K562 (cell line): ENCODE data around the gene STXBP6. TPM values are rescaled to one million over a fixed set of nuclear protein-coding genes. Genes with fewer than 3 reads are reported as not detected.

ENCODE experiments used
- ATAC-seq: fragments of 200-7000 bp; cut with Tn5 transposase; 3 replicates; pipeline ENCODE4 v1.9.1; 2020; ENCODE audit warnings: moderate library complexity
- BruUV-seq: library from RNA; stranded (reverse); fragments of 400-500 nt; replicated peaks from 2 replicates; lab custom pipeline; 2021; lab: Mats Ljungman, UMichigan
- CTCF ChIA-PET: fragments of 300-600 bp; formaldehyde crosslinking; extraction: SDS; loops from one replicate; lab custom pipeline; 2021; ENCODE audit warnings: low intra/inter-chr PET ratio; lab: Yijun Ruan, JAX
- POLR2A ChIA-PET: fragments of 300-600, 350-650 bp; sonication (Branson Sonifier 250); formaldehyde crosslinking; extraction: SDS; loops from one replicate; lab custom pipeline; 2021; ENCODE audit warnings: antibody characterized with exemption, inconsistent platforms; lab: Yijun Ruan, JAX
- DNase-seq, 4 experiments: peaks; one replicate each; pipeline versions ENCODE4 v3.0.0 to v3.0.0-alpha.2; 2011 to 2018; ENCODE audit warnings: low spot score in 3 of 4, mixed read lengths in 3 of 4; ENCODE audit errors: extremely low read depth in 1 of 4
- FAIRE-seq: peaks from 2 replicates; lab custom pipeline; 2011; peaks lifted over from hg19 to GRCh38; lab: Jason Lieb, UNC
- H2AFZ ChIP-seq: 2 replicates; pipeline ENCODE4 v1.6.0; 2011; ENCODE audit warnings: low read depth, low read length, control low read depth, inconsistent platforms
- H3K27ac ChIP-seq: fragments of 200-600 bp; 3 replicates; pipeline ENCODE4 v1.8.0; 2011; ENCODE audit warnings: low read depth, mild to moderate bottlenecking, control low read depth, inconsistent platforms, low read length, moderate library complexity, mixed read lengths; ENCODE audit errors: extremely low read depth
- H3K27me3 ChIP-seq, 2 experiments: fragments of 300-600 bp in 1 of 2; 2 replicates in 1 of 2; 3 replicates in 1 of 2; pipeline versions ENCODE4 v1.6.0 to v1.8.0; 2011; ENCODE audit warnings: inconsistent platforms in 2 of 2, low read length in 2 of 2, mild to moderate bottlenecking in 1 of 2, mixed read lengths in 1 of 2, moderate library complexity in 1 of 2; ENCODE audit not compliant: control insufficient read depth in 2 of 2, insufficient read depth in 2 of 2
- H3K36me3 ChIP-seq: fragments of 300-600 bp; 3 replicates; pipeline ENCODE4 v1.8.0; 2011; ENCODE audit warnings: mild to moderate bottlenecking, low read length, inconsistent platforms; ENCODE audit not compliant: control insufficient read depth, insufficient read depth
- H3K4me1 ChIP-seq, 2 experiments: fragments of 200-600 bp in 1 of 2; replicated peaks in 1 of 2; 2 replicates in 1 of 2; 3 replicates in 1 of 2; pipeline versions ENCODE4 v1.5.1 to v1.8.0; 2011; ENCODE audit warnings: inconsistent platforms in 2 of 2, low read length in 2 of 2, mild to moderate bottlenecking in 1 of 2, mixed read lengths in 1 of 2, moderate library complexity in 1 of 2; ENCODE audit not compliant: control insufficient read depth in 2 of 2, insufficient read depth in 2 of 2
- H3K4me2 ChIP-seq: 2 replicates; pipeline ENCODE4 v1.6.1; 2011; ENCODE audit warnings: low read length, control low read depth, inconsistent platforms, mixed read lengths; ENCODE audit not compliant: insufficient read depth
- H3K4me3 ChIP-seq: fragments of 200-600 bp; sonication (generic), shearing (Covaris generic); 2 replicates; pipeline ENCODE4 v1.5.1; 2016; ENCODE audit warnings: control low read depth, inconsistent platforms
- H3K79me2 ChIP-seq: fragments of 200-600 bp; 3 replicates; pipeline ENCODE4 v1.8.0; 2011; ENCODE audit warnings: low read length, inconsistent platforms; ENCODE audit not compliant: control insufficient read depth, insufficient read depth
- H3K9ac ChIP-seq, 2 experiments: 2 replicates each; pipeline versions ENCODE4 v1.6.0 to v1.6.1; 2011; ENCODE audit warnings: low read depth in 2 of 2, low read length in 2 of 2, control low read depth in 1 of 2, inconsistent platforms in 1 of 2, mild to moderate bottlenecking in 1 of 2, mixed read lengths in 1 of 2; ENCODE audit not compliant: insufficient read depth in 1 of 2
- H3K9me1 ChIP-seq: one replicate; pipeline ENCODE4 v1.6.0; 2011; ENCODE audit warnings: inconsistent platforms, mild to moderate bottlenecking, low read length, moderate library complexity; ENCODE audit not compliant: control insufficient read depth, insufficient read depth
- H3K9me3 ChIP-seq: replicated peaks from 2 replicates; pipeline ENCODE4 v1.5.1; 2011; ENCODE audit warnings: low read depth, low read length, inconsistent platforms; ENCODE audit not compliant: control insufficient read depth, insufficient read depth
- H4K20me1 ChIP-seq: replicated peaks from 2 replicates; pipeline ENCODE4 v1.6.1; 2011; ENCODE audit warnings: low read length, inconsistent platforms, mixed read lengths; ENCODE audit not compliant: control insufficient read depth, insufficient read depth
- CLOCK ChIP-seq: fragments of 250-450 bp; sonication (Bioruptor Pico); IDR thresholded peaks from 2 replicates; pipeline ENCODE4 v1.4.0; 2020; ENCODE audit warnings: mild to moderate bottlenecking, moderate library complexity, borderline replicate concordance
- DACH1 ChIP-seq: fragments of 450-650 bp; IDR thresholded peaks from 2 replicates; pipeline ENCODE4 v1.6.1; 2018; ENCODE audit not compliant: partially characterized antibody
- MCM3 ChIP-seq: fragments of 450-650 bp; IDR thresholded peaks from 2 replicates; pipeline ENCODE4 v1.6.1; 2016
- RBM15 ChIP-seq: fragments of 200-400 bp; formaldehyde crosslinking; IDR thresholded peaks from 2 replicates; pipeline ENCODE4 v1.6.1; 2018; ENCODE audit warnings: mild to moderate bottlenecking, low read length, moderate library complexity; ENCODE audit not compliant: insufficient read depth
- SMARCB1 ChIP-seq: IDR thresholded peaks from 2 replicates; pipeline ENCODE4 v1.6.1; 2011; ENCODE audit warnings: improper control_type of control experiment, low read depth; ENCODE audit not compliant: insufficient read length
- THRB ChIP-seq: fragments of 450-650 bp; formaldehyde crosslinking; conservative IDR thresholded peaks from 2 replicates; pipeline ENCODE4 v1.4.0; 2022; ENCODE audit warnings: mild to moderate bottlenecking, missing genetic modification characterization
- ZC3H4 ChIP-seq: sonication (generic); formaldehyde crosslinking; IDR thresholded peaks from 2 replicates; pipeline ENCODE4 v1.9.0; 2021; ENCODE audit warnings: missing genetic modification reagents, borderline replicate concordance
- ZEB2 ChIP-seq: fragments of 450-650 bp; IDR thresholded peaks from 2 replicates; pipeline ENCODE4 v1.6.1; 2016
- ZNF311 ChIP-seq: fragments of 250-450 bp; sonication (Bioruptor Pico); IDR thresholded peaks from 2 replicates; pipeline ENCODE4 v1.4.0; 2020; ENCODE audit warnings: mild to moderate bottlenecking, moderate library complexity
- ZNF639 ChIP-seq, 2 experiments: fragments of 200-800 bp in 1 of 2; sonication (Bioruptor generic) in 1 of 2; sonication (generic) in 1 of 2; formaldehyde crosslinking in 1 of 2; IDR thresholded peaks in 1 of 2; conservative IDR thresholded peaks in 1 of 2; 2 replicates each; pipeline versions ENCODE4 v1.5.0 to v1.6.1; 2016 to 2020; ENCODE audit warnings: missing compliant biosample characterization in 1 of 2, missing genetic modification characterization in 1 of 2, missing genetic modification reagents in 1 of 2
- WGBS: fragments of 100-300 bp; shearing (Covaris generic); methylation state at CpG from one replicate; pipeline ENCODE4 v1.1.6; 2016; ENCODE audit warnings: low coverage, mixed read lengths; ENCODE audit not compliant: insufficient coverage; ENCODE audit errors: missing lambda C conversion rate; 5-methylcytosine and 5-hydroxymethylcytosine counted together
- in situ Hi-C: fragments of 300-500 bp; cut with MboI; formaldehyde crosslinking; loops from 4 replicates; pipeline ENCODE4 v1.15.0; 2018; ENCODE audit warnings: inconsistent platforms, mixed read lengths
- intact Hi-C: fragments of 100-400 bp; cut with micrococcal nuclease; formaldehyde crosslinking; loops from 2 replicates; pipeline ENCODE4 v1.14.2; 2022
- polyA plus RNA-seq, 8 experiments: library from polyadenylated mRNA; depleted of rRNA in 4 of 8; stranded (reverse) in 5 of 8; unstranded in 3 of 8; fragments of >200 nt; fragmentation: Nextera tagmentation in 2 of 8; fragmentation: Illumina TruSeq in 1 of 8; extraction: Ambion mirVana in 2 of 8; extraction: Trizol in 1 of 8; gene quantifications; 2 replicates each; pipeline versions ENCODE4 v1.2.1 to v1.2.3, GENCODE V29; 2011 to 2014; ENCODE audit warnings: inconsistent platforms in 1 of 8, missing spikeins in 1 of 8
- total RNA-seq, 7 experiments: library from RNA; depleted of rRNA in 6 of 7; stranded (reverse); fragments of >200 nt in 6 of 7; fragmentation: Illumina TruSeq in 2 of 7; extraction: Trizol in 2 of 7; gene quantifications; 2 replicates each; pipeline versions ENCODE4 v1.2.1 to v1.2.3, GENCODE V29; 2011 to 2021; ENCODE audit warnings: low replicate concordance in 1 of 7
- TF ChIP-seq, protein P1 (sequence below): sonication (generic); formaldehyde crosslinking; IDR thresholded peaks from 2 replicates; pipeline ENCODE4 v1.8.1; 2022; ENCODE audit warnings: missing genetic modification reagents
- TF ChIP-seq, protein P2 (sequence below): fragments of 450-650 bp; formaldehyde crosslinking; IDR thresholded peaks from 2 replicates; pipeline ENCODE4 v1.4.0; 2020; ENCODE audit warnings: mild to moderate bottlenecking

STXBP6 gene
- total and polyA plus RNA-seq, 9 of the 15 experiments (the other 6 are each of a cell fraction or from before 2014, with no cell fraction given): 0.27 to 0.89 (median 0.59) TPM

GRCh38 chr14:24908592-24909236 lies 141.2 kb downstream of the STXBP6 start:
- H3K9ac ChIP-seq: no peak overlapping the region
- no peaks in the 10 kb centered on the region for H3K27me3 ChIP-seq
- DNase-seq: no peak
- no peaks in the 10 kb centered on the region for H3K4me1 ChIP-seq
- no TSS peak for BruUV-seq
- H3K9me3 ChIP-seq: no peaks in the 10 kb centered on the region
- ChIA-PET POLR2A (interaction anchor here (0.6 kb wide), 1 partner anchor 1192 kb away, joined by 3 read pairs; no protein-coding TSS in a partner anchor), CTCF (no interaction called here)
- no peak for FAIRE-seq
- H3K4me2 ChIP-seq: no peak overlapping the region
- H4K20me1 ChIP-seq: no peaks in the 10 kb centered on the region
- TF ChIP-seq ZEB2 (no peak), THRB (CRISPR knock-in tag) (no peak), SMARCB1 (no peak), CLOCK (CRISPR knock-in tag) (no peak), ZNF639 (CRISPR knock-in tag; conservative IDR thresholded peaks at IDR 0.05 in 1 of 2, IDR thresholded peaks at IDR 0.05 in 1 of 2) (no peak), ZNF311 (no peak), DACH1 (no peak), ZC3H4 (CRISPR knock-in tag) (no peak), RBM15 (no peak), MCM3 (no peak)
- TF ChIP-seq, protein P1, sequence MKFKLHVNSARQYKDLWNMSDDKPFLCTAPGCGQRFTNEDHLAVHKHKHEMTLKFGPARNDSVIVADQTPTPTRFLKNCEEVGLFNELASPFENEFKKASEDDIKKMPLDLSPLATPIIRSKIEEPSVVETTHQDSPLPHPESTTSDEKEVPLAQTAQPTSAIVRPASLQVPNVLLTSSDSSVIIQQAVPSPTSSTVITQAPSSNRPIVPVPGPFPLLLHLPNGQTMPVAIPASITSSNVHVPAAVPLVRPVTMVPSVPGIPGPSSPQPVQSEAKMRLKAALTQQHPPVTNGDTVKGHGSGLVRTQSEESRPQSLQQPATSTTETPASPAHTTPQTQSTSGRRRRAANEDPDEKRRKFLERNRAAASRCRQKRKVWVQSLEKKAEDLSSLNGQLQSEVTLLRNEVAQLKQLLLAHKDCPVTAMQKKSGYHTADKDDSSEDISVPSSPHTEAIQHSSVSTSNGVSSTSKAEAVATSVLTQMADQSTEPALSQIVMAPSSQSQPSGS: no peak
- TF ChIP-seq, protein P2, sequence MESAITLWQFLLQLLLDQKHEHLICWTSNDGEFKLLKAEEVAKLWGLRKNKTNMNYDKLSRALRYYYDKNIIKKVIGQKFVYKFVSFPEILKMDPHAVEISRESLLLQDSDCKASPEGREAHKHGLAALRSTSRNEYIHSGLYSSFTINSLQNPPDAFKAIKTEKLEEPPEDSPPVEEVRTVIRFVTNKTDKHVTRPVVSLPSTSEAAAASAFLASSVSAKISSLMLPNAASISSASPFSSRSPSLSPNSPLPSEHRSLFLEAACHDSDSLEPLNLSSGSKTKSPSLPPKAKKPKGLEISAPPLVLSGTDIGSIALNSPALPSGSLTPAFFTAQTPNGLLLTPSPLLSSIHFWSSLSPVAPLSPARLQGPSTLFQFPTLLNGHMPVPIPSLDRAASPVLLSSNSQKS (CRISPR knock-in tag): no peak
- no peaks in the 10 kb centered on the region for H3K9me1 ChIP-seq
- no peak overlapping the region for H2AFZ ChIP-seq
- no peak overlapping the region for H3K4me3 ChIP-seq
- WGBS: 2% methylated on average over 4 of the region's 4 CpGs
- intact Hi-C loops: no loop called here
- H3K27ac ChIP-seq: no peak overlapping the region
- ATAC-seq: no peak
- in situ Hi-C loops: no loop called here
- H3K36me3 ChIP-seq: no peaks in the 10 kb centered on the region
- no peaks in the 10 kb centered on the region for H3K79me2 ChIP-seq
